HG03460 (cell line): ENCODE results near the gene DRICH1.
"Not testable (repeated sequence)": the region's sequence is repeated elsewhere in the genome, so short reads cannot be mapped to it uniquely, and the experiment has no call there.

Source experiments
- ATAC-seq: cut with Tn5 transposase; IDR thresholded peaks from one replicate; pipeline ENCODE4 v1.9.1; 2021; ENCODE audit not compliant: unreplicated experiment

DRICH1 gene

DNA sequence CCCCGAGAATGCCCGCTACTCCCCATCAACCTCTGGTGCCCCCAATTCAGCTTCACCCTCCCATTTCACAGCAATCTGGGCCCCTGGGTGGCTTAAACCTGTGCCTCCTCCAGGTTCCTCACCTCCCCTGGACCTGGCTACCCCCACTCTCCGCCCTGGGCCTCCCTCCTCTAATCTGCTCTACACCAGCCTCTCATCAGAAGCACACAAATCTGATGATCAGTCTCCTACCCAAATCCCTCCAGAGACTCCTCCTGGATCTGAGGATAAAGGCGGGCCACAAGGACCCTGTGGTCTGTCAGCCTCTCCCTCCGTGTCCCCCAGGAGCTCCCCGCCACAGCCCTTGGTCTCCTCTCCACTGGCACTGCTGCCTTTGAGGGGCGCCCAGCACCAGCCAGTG is 28.9 kb downstream of the DRICH1 start:
- ATAC-seq: no peak

DNA sequence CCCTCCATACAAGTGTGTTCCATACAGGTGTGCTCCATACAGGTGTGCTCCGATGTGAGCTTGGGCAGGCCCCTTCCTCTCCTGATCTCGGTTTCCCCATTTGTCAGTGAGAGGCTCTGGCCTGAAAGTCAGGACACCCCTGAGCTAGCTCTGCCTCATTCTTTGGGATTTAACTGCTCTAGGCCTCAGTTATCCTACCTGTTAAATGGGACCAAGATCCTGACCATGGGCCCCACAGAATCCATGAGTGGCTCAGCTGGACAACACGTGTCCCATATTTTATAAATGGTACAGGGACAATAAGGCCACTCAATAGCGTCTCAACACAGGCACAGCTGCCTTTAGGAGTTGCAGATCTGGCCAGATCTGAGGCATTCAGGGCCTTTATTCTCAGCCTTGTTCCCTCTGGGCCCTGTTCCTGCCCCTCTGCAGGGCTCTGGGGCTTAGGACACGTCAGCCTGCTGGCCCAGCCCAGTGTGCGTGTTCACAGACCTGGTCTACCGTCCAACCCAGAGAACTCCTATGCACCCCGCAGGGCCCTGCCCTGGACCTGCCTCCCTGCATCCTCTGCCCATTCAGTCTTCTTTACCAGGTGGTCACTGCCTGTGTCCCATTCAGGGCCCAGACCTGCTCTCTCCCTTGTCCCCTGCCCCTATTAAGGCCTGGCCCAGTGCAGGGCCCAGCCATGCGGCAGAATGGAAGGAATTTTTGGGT is 33.2 kb downstream of the DRICH1 start:
- no peak for ATAC-seq

DNA sequence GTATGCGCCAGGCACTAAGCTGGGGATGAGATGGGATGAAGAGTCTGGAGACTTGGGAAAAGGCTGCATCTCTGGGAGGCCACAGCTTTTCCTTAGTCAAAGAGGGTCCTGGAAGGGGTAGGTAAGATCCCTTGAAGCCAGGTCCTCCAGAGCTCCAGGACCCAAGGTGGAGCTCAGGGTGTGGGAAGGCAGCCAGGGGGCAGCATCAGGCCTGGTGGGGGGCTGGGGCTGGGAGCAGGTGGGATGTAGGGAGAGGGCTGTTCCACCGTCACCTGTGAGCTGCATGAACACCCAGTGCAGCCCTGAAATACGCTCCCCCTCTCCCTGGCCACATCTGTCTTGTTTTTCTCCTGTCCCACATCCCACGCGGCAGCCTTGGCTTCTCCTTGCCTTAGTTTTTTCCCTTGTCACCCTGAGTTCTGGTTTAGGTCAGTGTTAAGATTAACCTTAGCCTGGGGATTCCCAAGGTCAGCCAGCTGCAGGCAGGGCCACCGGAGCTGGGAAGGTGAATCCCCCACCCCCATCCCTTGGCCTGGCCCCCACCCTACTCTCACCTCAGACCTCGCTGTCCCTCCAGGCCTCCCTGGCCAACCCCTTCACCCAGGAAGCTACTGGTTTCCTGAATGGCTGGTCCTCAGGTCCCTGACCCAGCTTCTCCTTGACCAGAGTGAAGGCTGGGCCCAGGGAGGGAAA is 34.4 kb downstream of the DRICH1 start:
- ATAC-seq: not testable (repeated sequence)

- ATAC-seq: not testable (repeated sequence)
Observed at GRCh38 chr22:23595904-23596303, 36.2 kb downstream of the DRICH1 start.

DNA sequence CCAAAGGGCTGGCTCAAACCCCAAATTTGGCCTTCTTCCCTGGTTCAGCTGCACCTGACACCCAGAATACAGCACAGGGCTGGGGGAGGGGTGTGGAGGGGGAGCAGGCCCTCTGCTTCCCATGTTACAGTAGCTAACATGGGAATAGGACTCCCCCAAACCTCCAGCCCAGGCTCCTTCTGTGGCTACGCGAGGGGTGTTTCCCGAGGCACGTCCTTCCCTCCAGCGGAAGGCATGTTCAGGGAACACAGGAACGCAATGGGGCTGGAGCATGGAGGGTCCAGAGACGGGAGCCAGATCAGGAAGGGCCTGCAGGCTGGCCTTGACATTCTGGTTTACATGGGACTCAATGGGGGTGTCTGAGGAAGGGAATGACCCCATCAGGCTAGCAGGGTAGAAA is 40.3 kb downstream of the DRICH1 start:
- no peak for ATAC-seq

DNA sequence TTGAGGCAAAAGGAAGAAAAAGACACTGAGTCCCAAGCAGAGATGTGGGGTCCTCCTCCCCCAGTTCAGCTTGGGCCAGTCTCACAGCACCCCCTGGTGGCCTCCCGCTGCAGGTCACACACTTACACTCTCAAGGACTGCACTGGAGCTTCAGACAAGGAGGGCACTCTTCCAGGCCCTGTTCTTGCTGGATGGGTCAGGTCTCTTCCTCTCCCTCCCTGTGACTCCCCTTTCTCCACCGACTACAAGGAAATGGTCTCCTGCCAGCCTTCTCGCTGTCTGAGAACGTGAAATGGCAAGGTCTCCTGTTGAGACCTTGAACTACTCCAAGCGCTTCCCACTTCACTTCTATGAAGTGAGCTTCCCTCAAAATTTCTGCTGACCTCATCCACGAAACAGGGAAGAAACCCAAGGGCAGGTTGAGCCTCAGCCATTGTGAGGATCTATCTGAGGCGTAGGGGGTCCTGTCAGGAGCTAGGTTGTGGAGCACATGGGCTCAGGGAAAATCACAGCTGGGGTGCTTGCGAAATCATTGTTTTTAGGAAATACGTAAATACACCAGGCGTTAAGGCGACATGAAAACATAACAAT is 40.8 kb downstream of the DRICH1 start:
- no peak for ATAC-seq

DNA sequence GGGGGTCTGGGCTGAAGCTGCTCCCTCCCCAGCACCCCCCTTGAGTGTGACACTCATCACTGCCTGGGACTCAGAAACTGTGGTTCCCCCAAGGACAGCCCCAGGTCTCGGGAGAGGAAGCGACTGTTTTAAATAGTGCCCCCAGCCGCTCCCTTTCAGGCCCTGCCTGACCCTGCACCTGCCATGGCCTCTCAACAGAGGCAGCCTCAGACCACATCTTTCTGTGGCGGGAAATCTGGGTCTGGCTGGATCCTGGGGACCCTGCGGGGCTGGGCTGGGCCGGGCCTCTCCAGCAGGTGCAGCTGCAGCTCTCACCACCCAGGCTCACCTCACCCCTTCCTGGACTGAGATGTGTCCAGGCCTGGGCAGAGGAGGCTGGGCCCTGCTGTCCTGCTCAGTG is 48.3 kb downstream of the DRICH1 start:
- no peak for ATAC-seq

DNA sequence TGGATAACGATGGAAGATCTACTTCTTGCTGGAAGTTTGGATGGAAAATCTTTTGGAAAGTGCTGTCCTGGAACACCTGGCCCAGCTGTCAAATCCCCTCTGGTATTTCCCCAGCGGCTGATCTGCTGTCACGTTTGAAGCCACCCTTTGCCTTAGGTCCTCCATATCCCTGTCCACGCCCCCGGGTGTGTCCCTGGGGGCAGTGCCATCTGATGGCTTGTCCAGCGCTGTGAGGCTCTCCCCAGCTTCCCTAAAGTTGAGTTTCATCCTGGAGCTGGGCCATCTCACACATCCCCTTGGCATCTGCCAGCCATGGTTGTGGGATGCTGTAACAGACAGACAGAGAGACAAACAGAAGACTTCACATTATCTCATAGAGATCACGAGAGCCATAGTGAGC is 49.0 kb downstream of the DRICH1 start:
- ATAC-seq: no peak

- no peak for ATAC-seq
Observed at GRCh38 chr22:23581260-23581650, 50.9 kb downstream of the DRICH1 start.

- no peak for ATAC-seq
Observed at GRCh38 chr22:23580576-23581259, 51.4 kb downstream of the DRICH1 start.

DNA sequence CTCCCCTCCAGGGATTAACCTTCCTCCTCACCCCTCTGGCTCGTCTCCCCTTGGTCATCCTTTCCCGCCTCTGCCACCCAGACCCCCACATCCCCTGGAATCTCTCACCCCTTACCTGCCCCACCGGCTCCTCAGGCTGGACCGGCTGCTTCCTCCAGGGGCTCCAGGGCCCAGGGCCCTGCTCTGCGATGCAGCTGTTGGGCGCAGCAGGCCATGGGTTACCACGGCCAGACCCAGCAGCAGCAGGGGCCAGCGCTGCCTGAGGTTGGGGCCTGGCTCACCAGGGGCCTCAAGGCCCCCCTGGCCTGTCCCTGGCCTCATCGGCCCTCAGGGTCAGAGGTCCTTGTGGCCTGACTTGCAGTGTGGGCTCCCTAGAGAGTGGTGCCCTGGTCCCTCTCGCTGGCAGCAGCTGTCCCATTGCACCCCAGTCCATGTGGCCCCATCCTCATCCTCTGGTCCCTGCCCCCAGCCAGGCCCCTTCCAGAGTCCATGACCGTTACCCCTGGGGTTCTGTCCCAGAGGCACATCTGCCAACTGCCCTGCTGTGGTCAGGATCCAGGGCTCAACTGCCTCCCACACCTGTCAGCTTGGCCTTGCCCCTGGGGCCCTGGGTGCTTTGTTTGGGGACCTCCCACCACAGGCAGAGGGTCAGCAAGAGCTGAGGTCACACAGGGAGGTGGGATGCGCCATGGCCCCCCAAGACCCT is 52.1 kb downstream of the DRICH1 start, which contains the start of gene IGLL1:
TSS of gene IGLL1 (minus strand) at position 421 of the 706 bp plus-strand sequence. CDS start at position 321, 100 bp downstream.
- ATAC-seq: no peak

DNA sequence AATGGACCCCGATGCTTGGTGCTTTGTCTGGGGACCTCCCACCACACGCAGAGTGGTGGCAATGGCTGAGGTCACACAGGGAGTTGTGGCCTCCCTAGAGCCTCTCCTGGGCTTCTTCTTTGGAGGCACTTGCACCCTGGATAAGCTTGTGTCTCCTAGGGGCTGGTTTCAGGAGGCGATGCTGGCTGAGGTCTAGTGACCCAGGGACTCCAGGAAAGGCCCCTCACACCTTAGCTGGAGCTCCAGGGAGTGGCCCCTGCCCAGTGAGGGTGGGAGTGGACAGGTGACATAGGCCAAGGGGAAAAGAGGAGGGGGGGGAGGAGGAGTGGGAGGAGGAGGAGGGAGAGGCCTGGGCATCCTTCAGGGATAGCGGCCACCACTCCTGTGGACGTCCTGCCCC is 52.8 kb downstream of the DRICH1 start:
- no peak for ATAC-seq

DNA sequence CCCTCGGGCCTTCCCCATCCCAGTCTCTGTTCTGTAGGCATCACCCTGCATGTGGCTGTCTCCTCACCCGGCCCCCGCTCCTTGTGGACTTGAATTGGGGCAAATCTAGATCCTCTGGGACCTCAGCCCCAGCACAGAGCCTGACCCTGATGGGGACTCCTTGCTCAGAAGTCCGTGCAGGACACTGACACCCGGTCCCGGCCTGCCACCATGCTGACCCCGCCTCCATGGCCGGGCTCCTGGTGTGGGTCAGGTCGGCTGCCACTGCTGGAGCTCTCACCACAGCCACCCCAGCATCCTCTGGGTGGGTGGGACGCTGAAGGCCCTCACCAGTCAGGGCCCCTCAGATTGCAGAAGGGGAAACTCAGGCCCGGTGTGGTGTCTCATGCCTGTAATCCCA is 53.8 kb downstream of the DRICH1 start:
- no peak for ATAC-seq

GRCh38 chr22:23576681-23577080 is 55.4 kb downstream of the DRICH1 start:
- no peak for ATAC-seq

DNA sequence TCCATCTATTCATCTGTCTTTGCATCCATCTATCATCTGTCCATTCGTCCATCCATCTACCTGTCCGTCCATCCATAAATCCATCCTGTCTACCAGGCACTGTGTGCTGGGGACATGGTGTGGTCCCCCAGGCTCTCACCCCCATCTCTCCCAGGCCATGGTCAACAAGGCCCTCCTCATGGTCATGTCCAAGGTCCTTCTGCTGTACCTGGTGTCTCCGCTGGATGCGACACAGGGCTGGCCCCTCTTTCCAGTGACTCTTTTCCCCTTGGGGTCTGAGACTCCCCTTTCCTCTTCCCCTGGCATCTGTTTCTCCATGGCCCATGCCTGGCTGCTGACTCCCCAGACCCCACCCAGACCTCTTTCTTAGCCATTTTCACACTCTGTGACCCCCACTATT is 56.5 kb downstream of the DRICH1 start:
- no peak for ATAC-seq

GRCh38 chr22:23574877-23575276 is 57.2 kb downstream of the DRICH1 start:
- ATAC-seq: no peak

DNA sequence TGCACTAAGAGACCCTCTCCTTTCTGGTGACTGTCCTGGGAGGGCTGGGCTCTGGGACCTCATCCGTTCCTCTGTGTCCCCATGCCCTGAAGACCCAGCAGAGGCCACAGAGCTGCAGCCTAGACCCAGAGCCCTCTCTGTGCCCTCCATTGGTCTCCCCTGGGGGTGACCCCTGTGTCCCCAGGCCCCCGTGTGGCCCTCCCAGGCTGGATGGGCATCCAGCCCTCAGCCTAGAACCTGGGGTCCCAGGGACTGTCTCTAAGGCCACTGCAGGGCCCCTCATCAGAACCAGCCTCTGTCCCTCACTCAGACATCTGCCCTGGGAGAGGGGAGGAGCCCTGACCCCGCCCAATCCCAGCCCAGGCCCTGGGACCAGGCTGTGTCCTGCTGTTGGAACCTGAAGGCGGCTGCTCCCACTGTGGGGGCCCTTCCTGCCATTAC is 57.7 kb downstream of the DRICH1 start:
- no peak for ATAC-seq

DNA sequence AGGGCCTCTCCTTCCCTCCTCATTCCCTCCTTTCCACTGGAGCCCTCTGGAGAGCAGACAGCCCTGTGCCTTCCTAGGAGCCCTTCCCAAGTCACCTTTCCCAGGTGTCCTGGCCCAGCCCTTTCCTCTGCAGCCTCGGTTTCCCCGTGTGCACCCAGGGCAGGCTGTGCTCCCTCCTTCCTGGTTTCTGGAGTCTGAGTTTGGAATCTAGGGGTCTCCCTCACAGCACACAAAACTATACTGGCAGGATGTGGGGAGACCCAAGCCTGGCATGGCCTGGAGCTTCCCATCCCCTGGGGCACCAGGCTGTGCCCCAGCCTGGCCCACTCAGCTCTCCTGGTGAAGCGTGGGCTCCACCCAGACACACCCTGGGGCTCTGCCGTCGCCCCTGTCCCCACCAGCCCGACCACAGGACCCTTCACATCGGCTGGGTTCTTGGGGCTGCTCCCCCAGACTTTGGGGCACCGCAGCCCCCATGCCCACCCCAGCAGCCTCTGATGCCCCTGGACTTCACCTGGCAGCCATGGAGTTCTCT is 58.4 kb downstream of the DRICH1 start:
- ATAC-seq: not testable (repeated sequence)

DNA sequence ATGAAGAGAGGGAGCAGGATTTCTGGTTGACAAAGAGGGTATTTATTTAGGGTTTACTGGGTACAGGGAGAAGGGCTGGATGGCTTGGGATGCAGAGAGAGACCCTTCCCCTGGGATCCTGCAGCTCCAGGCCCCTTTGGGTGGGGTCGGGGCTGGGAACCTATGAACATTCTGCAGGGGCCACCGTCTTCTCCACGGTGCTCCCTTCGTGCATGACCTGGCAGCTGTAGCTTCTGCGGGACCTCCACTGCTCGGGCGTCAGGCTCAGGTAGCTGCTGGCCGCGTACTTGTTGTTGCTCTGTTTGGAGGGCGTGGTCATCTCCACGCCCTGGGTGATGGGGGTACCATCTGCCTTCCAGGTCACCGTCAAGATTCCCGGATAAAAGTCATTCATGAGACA is 59.0 kb downstream of the DRICH1 start:
- ATAC-seq: not testable (repeated sequence)

GRCh38 chr22:23571486-23571885 is 60.6 kb downstream of the DRICH1 start:
- ATAC-seq: no peak

- ATAC-seq: no peak
Observed at GRCh38 chr22:23570681-23571080, 61.4 kb downstream of the DRICH1 start.
